Daoy (cell line): Measurements from ENCODE around the gene RMC1. TPM values are rescaled to one million over a fixed set of nuclear protein-coding genes. Genes with fewer than 3 reads are reported as not detected.
"Not testable (repeated sequence)": the region's sequence is repeated elsewhere in the genome, so short reads cannot be mapped to it uniquely, and the experiment has no call there.

ENCODE experiments used
- DNase-seq: peaks from one replicate; pipeline ENCODE4 v3.0.0-alpha.2; 2015; ENCODE audit warnings: low read depth
- total RNA-seq: library from RNA; depleted of rRNA; stranded (reverse); fragments of >200 nt; shearing (Covaris generic); gene quantifications from 2 replicates; pipeline ENCODE4 v1.2.3, GENCODE V29; 2014

The RMC1 gene
- total RNA-seq, 1 experiment from 2014 or later = 32.7 TPM

- DNase-seq = no peak
Measured at GRCh38 chr18:23560186-23560585, 56.9 kb downstream of the RMC1 start.

GRCh38 chr18:23563377-23564043 is 60.2 kb downstream of the RMC1 start:
- no peak for DNase-seq

- no peak for DNase-seq
Measured at GRCh38 chr18:23565916-23566547, 62.7 kb downstream of the RMC1 start.

- DNase-seq = no peak
Measured at GRCh38 chr18:23567671-23568070, 64.4 kb downstream of the RMC1 start.

GRCh38 chr18:23568281-23569138 is 65.2 kb downstream of the RMC1 start:
- no peak for DNase-seq

GRCh38 chr18:23569299-23570063 is 66.2 kb downstream of the RMC1 start:
- DNase-seq = no peak

GRCh38 chr18:23570912-23571504 is 67.7 kb downstream of the RMC1 start:
- no peak for DNase-seq

- DNase-seq = no peak
Measured at GRCh38 chr18:23572012-23572411, 68.7 kb downstream of the RMC1 start.

- DNase-seq = no peak
Measured at GRCh38 chr18:23572570-23572969, 69.3 kb downstream of the RMC1 start.

- no peak for DNase-seq
Measured at GRCh38 chr18:23573020-23573419, 69.7 kb downstream of the RMC1 start.

GRCh38 chr18:23573626-23574431 is 70.5 kb downstream of the RMC1 start:
- DNase-seq = peak; percentile 43

GRCh38 chr18:23574611-23575308 is 71.4 kb downstream of the RMC1 start:
- no peak for DNase-seq

GRCh38 chr18:23575309-23575651 is 72.0 kb downstream of the RMC1 start:
- no peak for DNase-seq

GRCh38 chr18:23577521-23577920 is 74.2 kb downstream of the RMC1 start:
- DNase-seq = not testable (repeated sequence)

GRCh38 chr18:23578067-23578701 is 74.9 kb downstream of the RMC1 start:
- DNase-seq = no peak

- DNase-seq = no peak
Measured at GRCh38 chr18:23578891-23579653, 75.8 kb downstream of the RMC1 start.

GRCh38 chr18:23580677-23581367 is 77.5 kb downstream of the RMC1 start:
- peak; percentile 70 for DNase-seq
